CD4-positive, CD25-positive, alpha-beta regulatory T cell (primary cell): Measurements from ENCODE around the gene ZDHHC11B. TPM values are rescaled to one million over a fixed set of nuclear protein-coding genes. Genes with fewer than 3 reads are reported as not detected.
"Not testable (repeated sequence)": the region's sequence is repeated elsewhere in the genome, so short reads cannot be mapped to it uniquely, and the experiment has no call there.

Experiments used
- ATAC-seq, 2 donors: fragments of 150-1000 bp; cut with Tn5 transposase; one replicate each; pipeline ENCODE4 v1.10.0; 2021; ENCODE audit warnings: low read depth in 2 of 2, moderate number of reproducible peaks in 2 of 2, moderate library complexity in 1 of 2
- DNase-seq, 3 donors: peaks; one replicate each; pipeline versions ENCODE4 v3.0.0 to v3.0.0-alpha.2; 2012 to 2022; ENCODE audit warnings: mixed read lengths in 1 of 3
- H3K27ac ChIP-seq: one replicate; pipeline ENCODE4 v1.7.0; 2013; ENCODE audit warnings: mild to moderate bottlenecking, low read length; ENCODE audit not compliant: insufficient read depth, poor library complexity, severe bottlenecking
- H3K27me3 ChIP-seq: one replicate; pipeline ENCODE4 v1.7.0; 2013; ENCODE audit warnings: low read length; ENCODE audit not compliant: control insufficient read depth, insufficient read depth
- H3K36me3 ChIP-seq: one replicate; pipeline ENCODE4 v1.7.0; 2013; ENCODE audit warnings: mild to moderate bottlenecking, low read length, moderate library complexity; ENCODE audit not compliant: control insufficient read depth, insufficient read depth
- H3K4me1 ChIP-seq: 2 replicates; pipeline ENCODE4 v1.7.0; 2013; ENCODE audit warnings: mild to moderate bottlenecking, low read length; ENCODE audit not compliant: insufficient read depth, control insufficient read depth, poor library complexity, severe bottlenecking
- H3K4me3 ChIP-seq: one replicate; pipeline ENCODE4 v1.7.0; 2013; ENCODE audit warnings: low read depth, mild to moderate bottlenecking, low read length, moderate library complexity
- H3K9me3 ChIP-seq, 2 experiments: 1 replicate in 1 of 2; 2 replicates in 1 of 2; pipeline ENCODE4 v1.7.0; 2013; ENCODE audit warnings: low read length in 2 of 2, mild to moderate bottlenecking in 1 of 2, moderate library complexity in 1 of 2; ENCODE audit not compliant: control insufficient read depth in 2 of 2
- H3K27ac Mint-ChIP-seq, 3 donors: one replicate each; pipeline ENCODE4 v1.8.0; 2020 to 2022; ENCODE audit warnings: mild to moderate bottlenecking in 3 of 3, mixed read lengths in 3 of 3, moderate library complexity in 2 of 3
- H3K27me3 Mint-ChIP-seq: one replicate; pipeline ENCODE4 v1.8.0; 2022; ENCODE audit warnings: mild to moderate bottlenecking, mixed read lengths
- H3K36me3 Mint-ChIP-seq: one replicate; pipeline ENCODE4 v1.8.0; 2020; ENCODE audit warnings: mixed read lengths
- H3K4me1 Mint-ChIP-seq, 4 donors: one replicate each; pipeline ENCODE4 v1.8.0; 2020 to 2022; ENCODE audit warnings: mixed read lengths in 4 of 4, mild to moderate bottlenecking in 1 of 4
- H3K4me3 Mint-ChIP-seq, 4 donors: one replicate each; pipeline ENCODE4 v1.8.0; 2020 to 2022; ENCODE audit warnings: mild to moderate bottlenecking in 4 of 4, mixed read lengths in 4 of 4, moderate library complexity in 3 of 4
- H3K9me3 Mint-ChIP-seq, 7 donors: one replicate each; pipeline ENCODE4 v1.8.0; 2020 to 2022; ENCODE audit warnings: mixed read lengths in 7 of 7, mild to moderate bottlenecking in 3 of 7, moderate library complexity in 2 of 7
- polyA plus RNA-seq, 4 donors: library from polyadenylated mRNA; unstranded; fragments of 300-500 nt; fragmentation: Illumina TruSeq; gene quantifications; one replicate each; pipeline ENCODE4 v1.2.3, GENCODE V29; 2021
- total RNA-seq: library from RNA; stranded (reverse); gene quantifications from one replicate; pipeline ENCODE4 v1.2.3, GENCODE V29; 2022

Gene ZDHHC11B
- total and polyA plus RNA-seq, 5 donors from 2014 or later = 17.7 TPM; not detected in 4

- H3K4me3 ChIP-seq, ATAC-seq, H3K36me3 ChIP-seq, H3K36me3 Mint-ChIP-seq, H3K9me3 ChIP-seq, H3K27ac Mint-ChIP-seq, H3K4me1 Mint-ChIP-seq, DNase-seq, H3K4me1 ChIP-seq, H3K27me3 ChIP-seq, H3K27ac ChIP-seq, H3K4me3 Mint-ChIP-seq: not testable (repeated sequence)
- H3K27me3 Mint-ChIP-seq = peaks cover 17% of the 10 kb centered on the region
- peaks cover 0 to 16% (median 4%) of the 10 kb centered on the region in 7 donors for H3K9me3 Mint-ChIP-seq
Observed at GRCh38 chr5:795873-796272, 11.3 kb upstream of the ZDHHC11B start.

- DNase-seq, H3K27ac Mint-ChIP-seq, H3K36me3 Mint-ChIP-seq: not testable (repeated sequence)
Observed at GRCh38 chr5:794948-795347, 10.4 kb upstream of the ZDHHC11B start.

GRCh38 chr5:788703-789102 is 4.2 kb upstream of the ZDHHC11B start:
- H3K36me3 ChIP-seq, H3K4me3 Mint-ChIP-seq, H3K27ac Mint-ChIP-seq, H3K27ac ChIP-seq, H3K4me1 ChIP-seq, H3K4me1 Mint-ChIP-seq, DNase-seq, H3K27me3 ChIP-seq, H3K4me3 ChIP-seq, H3K9me3 ChIP-seq, H3K36me3 Mint-ChIP-seq, ATAC-seq: not testable (repeated sequence)
- Mint-ChIP-seq H3K27me3 (peaks cover 20% of the 10 kb centered on the region), H3K9me3 (peaks cover 0 to 21% (median 2%) of the 10 kb centered on the region in 7 donors)

More at GRCh38 chr5:794948-795347, 10.4 kb upstream of the ZDHHC11B start:
- peaks cover 17% of the 10 kb centered on the region for H3K27me3 Mint-ChIP-seq
- H3K27me3 ChIP-seq, H3K4me1 Mint-ChIP-seq, H3K36me3 ChIP-seq, H3K4me1 ChIP-seq, ATAC-seq, H3K4me3 Mint-ChIP-seq, H3K27ac ChIP-seq, H3K9me3 ChIP-seq, H3K4me3 ChIP-seq: not testable (repeated sequence)
- H3K9me3 Mint-ChIP-seq = peaks cover 0 to 23% (median 4%) of the 10 kb centered on the region in 7 donors

GRCh38 chr5:787857-788233 is 3.3 kb upstream of the ZDHHC11B start:
- not testable (repeated sequence) for H3K36me3 ChIP-seq, H3K4me1 Mint-ChIP-seq, DNase-seq, ATAC-seq, H3K4me3 ChIP-seq, H3K9me3 ChIP-seq, H3K36me3 Mint-ChIP-seq, H3K27ac ChIP-seq, H3K27me3 ChIP-seq, H3K27ac Mint-ChIP-seq
- peaks cover 15% of the 10 kb centered on the region for H3K4me1 ChIP-seq
- H3K9me3 Mint-ChIP-seq = peaks cover 0 to 14% (median 1%) of the 10 kb centered on the region in 7 donors
- peak overlapping the region in 1 of 4 donors; percentile 68 for H3K4me3 Mint-ChIP-seq
- H3K27me3 Mint-ChIP-seq = peaks cover 14% of the 10 kb centered on the region

GRCh38 chr5:787224-787856 is 2.8 kb upstream of the ZDHHC11B start:
- H3K36me3 ChIP-seq, H3K27ac ChIP-seq, H3K4me3 ChIP-seq, H3K27ac Mint-ChIP-seq, H3K36me3 Mint-ChIP-seq, H3K27me3 ChIP-seq, DNase-seq, H3K4me1 Mint-ChIP-seq, H3K9me3 ChIP-seq, ATAC-seq: not testable (repeated sequence)
- Mint-ChIP-seq H3K4me3 (peak overlapping the region in 1 of 4 donors; percentile 68), H3K27me3 (peaks cover 11% of the 10 kb centered on the region), H3K9me3 (peaks cover 0 to 14% (median 1%) of the 10 kb centered on the region in 7 donors)
- peaks cover 15% of the 10 kb centered on the region for H3K4me1 ChIP-seq

- H3K4me1 Mint-ChIP-seq, H3K27ac Mint-ChIP-seq, H3K36me3 ChIP-seq, H3K36me3 Mint-ChIP-seq, H3K27me3 ChIP-seq, DNase-seq, H3K9me3 ChIP-seq, H3K27me3 Mint-ChIP-seq, H3K4me3 ChIP-seq, H3K27ac ChIP-seq, H3K9me3 Mint-ChIP-seq: not testable (repeated sequence)
- ATAC-seq = peak; percentile 6 to 21
- peak overlapping the region in 2 of 4 donors; percentile 62 to 79 for H3K4me3 Mint-ChIP-seq
- H3K4me1 ChIP-seq = peaks cover 15% of the 10 kb centered on the region
Observed at GRCh38 chr5:785181-785705, 714 bp upstream of the ZDHHC11B start.

- not testable (repeated sequence) for H3K36me3 Mint-ChIP-seq, H3K36me3 ChIP-seq, H3K4me3 ChIP-seq, H3K9me3 Mint-ChIP-seq, ATAC-seq, H3K27me3 ChIP-seq, H3K9me3 ChIP-seq, H3K4me1 Mint-ChIP-seq, H3K27ac ChIP-seq, H3K27me3 Mint-ChIP-seq, H3K27ac Mint-ChIP-seq
- peak overlapping the region in 3 of 4 donors; percentile 58 to 84 (median 78) for H3K4me3 Mint-ChIP-seq
- H3K4me1 ChIP-seq = peaks cover 15% of the 10 kb centered on the region
- DNase-seq = peak in 2 of 3 donors; percentile 29 to 31
Observed at GRCh38 chr5:783881-784427, 575 bp downstream of the ZDHHC11B start.
